K562 (cell line): ENCODE measurements around the gene BCR. TPM values are rescaled to one million over a fixed set of nuclear protein-coding genes. Genes with fewer than 3 reads are reported as not detected.
"Not testable (repeated sequence)": the region's sequence is repeated elsewhere in the genome, so short reads cannot be mapped to it uniquely, and the experiment has no call there.

Experiments used
- ATAC-seq: fragments of 200-7000 bp; cut with Tn5 transposase; 3 replicates; pipeline ENCODE4 v1.9.1; 2020; ENCODE audit warnings: moderate library complexity
- BruUV-seq: library from RNA; stranded (reverse); fragments of 400-500 nt; replicated peaks from 2 replicates; lab custom pipeline; 2021; lab: Mats Ljungman, UMichigan
- CTCF ChIA-PET: fragments of 300-600 bp; formaldehyde crosslinking; extraction: SDS; loops from one replicate; lab custom pipeline; 2021; ENCODE audit warnings: low intra/inter-chr PET ratio; lab: Yijun Ruan, JAX
- POLR2A ChIA-PET: fragments of 300-600, 350-650 bp; sonication (Branson Sonifier 250); formaldehyde crosslinking; extraction: SDS; loops from one replicate; lab custom pipeline; 2021; ENCODE audit warnings: antibody characterized with exemption, inconsistent platforms; lab: Yijun Ruan, JAX
- DNase-seq, 4 experiments: peaks; one replicate each; pipeline versions ENCODE4 v3.0.0 to v3.0.0-alpha.2; 2011 to 2018; ENCODE audit warnings: low spot score in 3 of 4, mixed read lengths in 3 of 4; ENCODE audit errors: extremely low read depth in 1 of 4
- FAIRE-seq: peaks from 2 replicates; lab custom pipeline; 2011; peaks lifted over from hg19 to GRCh38; lab: Jason Lieb, UNC
- H2AFZ ChIP-seq: 2 replicates; pipeline ENCODE4 v1.6.0; 2011; ENCODE audit warnings: low read depth, low read length, control low read depth, inconsistent platforms
- H3K27ac ChIP-seq: fragments of 200-600 bp; 3 replicates; pipeline ENCODE4 v1.8.0; 2011; ENCODE audit warnings: low read depth, mild to moderate bottlenecking, control low read depth, inconsistent platforms, low read length, moderate library complexity, mixed read lengths; ENCODE audit errors: extremely low read depth
- H3K27me3 ChIP-seq, 2 experiments: fragments of 300-600 bp in 1 of 2; 2 replicates in 1 of 2; 3 replicates in 1 of 2; pipeline versions ENCODE4 v1.6.0 to v1.8.0; 2011; ENCODE audit warnings: inconsistent platforms in 2 of 2, low read length in 2 of 2, mild to moderate bottlenecking in 1 of 2, mixed read lengths in 1 of 2, moderate library complexity in 1 of 2; ENCODE audit not compliant: control insufficient read depth in 2 of 2, insufficient read depth in 2 of 2
- H3K36me3 ChIP-seq: fragments of 300-600 bp; 3 replicates; pipeline ENCODE4 v1.8.0; 2011; ENCODE audit warnings: mild to moderate bottlenecking, low read length, inconsistent platforms; ENCODE audit not compliant: control insufficient read depth, insufficient read depth
- H3K4me1 ChIP-seq, 2 experiments: fragments of 200-600 bp in 1 of 2; replicated peaks in 1 of 2; 2 replicates in 1 of 2; 3 replicates in 1 of 2; pipeline versions ENCODE4 v1.5.1 to v1.8.0; 2011; ENCODE audit warnings: inconsistent platforms in 2 of 2, low read length in 2 of 2, mild to moderate bottlenecking in 1 of 2, mixed read lengths in 1 of 2, moderate library complexity in 1 of 2; ENCODE audit not compliant: control insufficient read depth in 2 of 2, insufficient read depth in 2 of 2
- H3K4me2 ChIP-seq: 2 replicates; pipeline ENCODE4 v1.6.1; 2011; ENCODE audit warnings: low read length, control low read depth, inconsistent platforms, mixed read lengths; ENCODE audit not compliant: insufficient read depth
- H3K4me3 ChIP-seq: fragments of 200-600 bp; sonication (generic), shearing (Covaris generic); 2 replicates; pipeline ENCODE4 v1.5.1; 2016; ENCODE audit warnings: control low read depth, inconsistent platforms
- H3K79me2 ChIP-seq: fragments of 200-600 bp; 3 replicates; pipeline ENCODE4 v1.8.0; 2011; ENCODE audit warnings: low read length, inconsistent platforms; ENCODE audit not compliant: control insufficient read depth, insufficient read depth
- H3K9ac ChIP-seq, 2 experiments: 2 replicates each; pipeline versions ENCODE4 v1.6.0 to v1.6.1; 2011; ENCODE audit warnings: low read depth in 2 of 2, low read length in 2 of 2, control low read depth in 1 of 2, inconsistent platforms in 1 of 2, mild to moderate bottlenecking in 1 of 2, mixed read lengths in 1 of 2; ENCODE audit not compliant: insufficient read depth in 1 of 2
- H3K9me1 ChIP-seq: one replicate; pipeline ENCODE4 v1.6.0; 2011; ENCODE audit warnings: inconsistent platforms, mild to moderate bottlenecking, low read length, moderate library complexity; ENCODE audit not compliant: control insufficient read depth, insufficient read depth
- H3K9me3 ChIP-seq: replicated peaks from 2 replicates; pipeline ENCODE4 v1.5.1; 2011; ENCODE audit warnings: low read depth, low read length, inconsistent platforms; ENCODE audit not compliant: control insufficient read depth, insufficient read depth
- H4K20me1 ChIP-seq: replicated peaks from 2 replicates; pipeline ENCODE4 v1.6.1; 2011; ENCODE audit warnings: low read length, inconsistent platforms, mixed read lengths; ENCODE audit not compliant: control insufficient read depth, insufficient read depth
- GATAD2B ChIP-seq: fragments of 450-650 bp; IDR thresholded peaks from 2 replicates; pipeline ENCODE4 v1.6.1; 2017; ENCODE audit warnings: mild to moderate bottlenecking, borderline replicate concordance
- HDAC8 ChIP-seq: fragments of 450-650 bp; IDR thresholded peaks from 2 replicates; pipeline ENCODE4 v1.6.1; 2016; ENCODE audit warnings: mild to moderate bottlenecking, missing genetic modification characterization, moderate library complexity, missing compliant biosample characterization
- NUFIP1 ChIP-seq: fragments of 450-650 bp; IDR thresholded peaks from 2 replicates; pipeline ENCODE4 v1.6.1; 2018; ENCODE audit not compliant: partially characterized antibody
- PHF8 ChIP-seq: fragments of 200-600 bp; sonication (generic); IDR thresholded peaks from 2 replicates; pipeline ENCODE4 v1.6.1; 2012; ENCODE audit warnings: mixed run types, mild to moderate bottlenecking, inconsistent platforms, low read length, moderate library complexity, borderline replicate concordance
- TBL1XR1 ChIP-seq, 2 experiments: IDR thresholded peaks; 2 replicates each; pipeline ENCODE4 v1.6.1; 2012; ENCODE audit warnings: improper control_type of control experiment in 2 of 2, low read length in 2 of 2, mild to moderate bottlenecking in 1 of 2
- ZNF780A ChIP-seq: fragments of 250-450 bp; sonication (Bioruptor Pico); IDR thresholded peaks from 2 replicates; pipeline ENCODE4 v1.5.0; 2021; ENCODE audit warnings: mild to moderate bottlenecking
- WGBS: fragments of 100-300 bp; shearing (Covaris generic); methylation state at CpG from one replicate; pipeline ENCODE4 v1.1.6; 2016; ENCODE audit warnings: low coverage, mixed read lengths; ENCODE audit not compliant: insufficient coverage; ENCODE audit errors: missing lambda C conversion rate; 5-methylcytosine and 5-hydroxymethylcytosine counted together
- in situ Hi-C: fragments of 300-500 bp; cut with MboI; formaldehyde crosslinking; loops from 4 replicates; pipeline ENCODE4 v1.15.0; 2018; ENCODE audit warnings: inconsistent platforms, mixed read lengths
- intact Hi-C: fragments of 100-400 bp; cut with micrococcal nuclease; formaldehyde crosslinking; loops from 2 replicates; pipeline ENCODE4 v1.14.2; 2022
- polyA plus RNA-seq, 8 experiments: library from polyadenylated mRNA; depleted of rRNA in 4 of 8; stranded (reverse) in 5 of 8; unstranded in 3 of 8; fragments of >200 nt; fragmentation: Nextera tagmentation in 2 of 8; fragmentation: Illumina TruSeq in 1 of 8; extraction: Ambion mirVana in 2 of 8; extraction: Trizol in 1 of 8; gene quantifications; 2 replicates each; pipeline versions ENCODE4 v1.2.1 to v1.2.3, GENCODE V29; 2011 to 2014; ENCODE audit warnings: inconsistent platforms in 1 of 8, missing spikeins in 1 of 8
- total RNA-seq, 7 experiments: library from RNA; depleted of rRNA in 6 of 7; stranded (reverse); fragments of >200 nt in 6 of 7; fragmentation: Illumina TruSeq in 2 of 7; extraction: Trizol in 2 of 7; gene quantifications; 2 replicates each; pipeline versions ENCODE4 v1.2.1 to v1.2.3, GENCODE V29; 2011 to 2021; ENCODE audit warnings: low replicate concordance in 1 of 7
- TF ChIP-seq, protein P1 (sequence below): sonication (generic); formaldehyde crosslinking; IDR thresholded peaks from 2 replicates; pipeline ENCODE4 v1.8.1; 2022; ENCODE audit warnings: missing genetic modification reagents
- TF ChIP-seq, protein P2 (sequence below): fragments of 450-650 bp; IDR thresholded peaks from 2 replicates; pipeline ENCODE4 v1.7.0; 2016; ENCODE audit warnings: borderline replicate concordance
- TF ChIP-seq, protein P3 (sequence below): fragments of 450-650 bp; IDR thresholded peaks from 2 replicates; pipeline ENCODE4 v1.6.1; 2014; ENCODE audit warnings: low read depth, mild to moderate bottlenecking, moderate library complexity, borderline replicate concordance

BCR gene
- total and polyA plus RNA-seq, 9 of the 15 experiments (the other 6 are each of a cell fraction or from before 2014, with no cell fraction given), result 0.41 to 150 (median 45.6) TPM

DNA sequence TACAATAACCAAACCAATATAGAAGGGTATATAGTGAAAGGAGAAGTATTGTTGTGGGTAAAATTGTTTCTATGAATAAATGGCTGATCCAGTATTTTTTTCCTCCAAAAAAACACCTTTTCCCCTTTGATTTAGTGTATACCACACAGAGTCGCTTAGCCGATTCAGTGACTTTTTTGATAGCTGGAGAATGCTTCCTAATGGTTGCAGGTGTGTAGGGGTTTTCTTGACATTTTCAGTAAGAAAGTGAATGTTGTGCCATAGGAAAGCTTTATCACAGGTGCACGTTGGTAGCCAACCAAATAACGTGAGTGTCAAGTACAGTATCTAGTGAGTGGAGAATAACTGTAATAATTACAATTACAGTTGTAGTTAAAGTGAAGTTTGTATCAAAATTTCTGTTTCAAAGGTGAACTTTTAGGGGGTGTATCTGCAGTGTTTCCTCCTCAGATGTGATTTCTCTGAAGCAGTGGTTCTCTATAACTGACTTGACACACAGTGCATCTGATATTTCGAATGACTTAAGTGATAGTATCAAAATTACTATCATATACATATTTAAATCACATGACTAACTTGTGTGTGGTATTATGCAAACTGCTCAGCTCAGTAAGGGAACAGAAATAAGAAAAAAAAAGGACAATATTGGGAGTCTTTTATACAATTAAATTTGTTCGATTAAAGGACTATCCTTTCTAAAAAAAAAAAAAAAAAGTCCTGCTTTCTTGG lies 143.8 kb downstream of the BCR start:
- H3K4me1 ChIP-seq, H3K4me3 ChIP-seq, POLR2A ChIA-PET, H3K27ac ChIP-seq, H3K36me3 ChIP-seq, H3K4me2 ChIP-seq, H4K20me1 ChIP-seq, DNase-seq, H3K27me3 ChIP-seq, H3K9me1 ChIP-seq, BruUV-seq, H3K9me3 ChIP-seq, FAIRE-seq, H2AFZ ChIP-seq, H3K9ac ChIP-seq, ATAC-seq, H3K79me2 ChIP-seq: not testable (repeated sequence)
- in situ Hi-C loops (loop anchor here (5.0 to 25.0 kb wide), 3 partner anchors 73 to 538 kb away; partner anchors contain the start of gene SLC2A11), intact Hi-C loops (loop anchor here (5.0 kb wide), 1 partner anchor 213 kb away; no protein-coding TSS in a partner anchor)
- CTCF ChIA-PET, result interaction anchor here (1.0 kb wide), 1 partner anchor 61 kb away, joined by 3 read pairs; no protein-coding TSS in a partner anchor
- WGBS, result 15% methylated on average over 4 of the region's 6 CpGs

DNA sequence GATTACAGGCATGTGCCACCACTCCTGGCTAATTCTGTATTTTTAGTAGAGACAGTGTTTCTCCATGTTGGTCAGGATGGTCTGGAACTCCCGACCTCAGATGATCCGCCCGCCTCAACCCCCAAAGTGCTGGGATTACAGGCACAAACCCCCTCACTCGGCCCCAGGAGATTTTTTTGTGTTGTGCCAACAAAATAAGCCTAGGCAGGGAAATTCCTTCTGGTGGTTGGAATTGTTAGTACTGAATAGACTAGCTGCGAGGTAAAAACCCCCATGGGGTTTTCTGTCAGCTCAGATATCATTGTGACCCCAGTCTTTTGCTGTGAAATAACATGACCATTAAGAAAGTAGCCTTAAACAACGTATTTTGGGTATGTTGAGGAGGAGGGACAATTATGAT lies 144.9 kb downstream of the BCR start:
- H4K20me1 ChIP-seq, result no peaks in the 10 kb centered on the region
- no peaks in the 10 kb centered on the region for H3K36me3 ChIP-seq
- DNase-seq (no peak), ATAC-seq (no peak), FAIRE-seq (no peak)
- no peak overlapping the region for H3K4me2 ChIP-seq
- H3K4me3 ChIP-seq, result no peak overlapping the region
- H3K27ac ChIP-seq, result no peak overlapping the region
- H3K9me3 ChIP-seq, result no peaks in the 10 kb centered on the region
- no peaks in the 10 kb centered on the region for H3K79me2 ChIP-seq
- no peak overlapping the region for H3K9ac ChIP-seq
- ChIA-PET CTCF (interaction anchor here (1.0 kb wide), 1 partner anchor 60 kb away, joined by 3 read pairs; no protein-coding TSS in a partner anchor), POLR2A (no interaction called here)
- peak overlapping the region; percentile 72 for H2AFZ ChIP-seq
- WGBS, result 8% methylated on average over 6 of the region's 6 CpGs
- in situ Hi-C loops, result loop anchor here (5.0 to 10.0 kb wide), 2 partner anchors 210 to 952 kb away; no protein-coding TSS in a partner anchor
- H3K9me1 ChIP-seq, result no peaks in the 10 kb centered on the region
- H3K4me1 ChIP-seq, result no peaks in the 10 kb centered on the region
- no peaks in the 10 kb centered on the region for H3K27me3 ChIP-seq
- intact Hi-C loops, result no loop called here
- BruUV-seq, result no TSS peak
- TF ChIP-seq NUFIP1 (no peak), TBL1XR1 (IDR thresholded peaks at IDR 0.05; ENCODE audit: low read length in 2 of 2) (no peak), HDAC8 (tag) (no peak), PHF8 (no peak), ZNF780A (no peak), GATAD2B (no peak)
- TF ChIP-seq, protein P1, sequence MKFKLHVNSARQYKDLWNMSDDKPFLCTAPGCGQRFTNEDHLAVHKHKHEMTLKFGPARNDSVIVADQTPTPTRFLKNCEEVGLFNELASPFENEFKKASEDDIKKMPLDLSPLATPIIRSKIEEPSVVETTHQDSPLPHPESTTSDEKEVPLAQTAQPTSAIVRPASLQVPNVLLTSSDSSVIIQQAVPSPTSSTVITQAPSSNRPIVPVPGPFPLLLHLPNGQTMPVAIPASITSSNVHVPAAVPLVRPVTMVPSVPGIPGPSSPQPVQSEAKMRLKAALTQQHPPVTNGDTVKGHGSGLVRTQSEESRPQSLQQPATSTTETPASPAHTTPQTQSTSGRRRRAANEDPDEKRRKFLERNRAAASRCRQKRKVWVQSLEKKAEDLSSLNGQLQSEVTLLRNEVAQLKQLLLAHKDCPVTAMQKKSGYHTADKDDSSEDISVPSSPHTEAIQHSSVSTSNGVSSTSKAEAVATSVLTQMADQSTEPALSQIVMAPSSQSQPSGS (CRISPR knock-in tag), result no peak
- TF ChIP-seq, protein P2, sequence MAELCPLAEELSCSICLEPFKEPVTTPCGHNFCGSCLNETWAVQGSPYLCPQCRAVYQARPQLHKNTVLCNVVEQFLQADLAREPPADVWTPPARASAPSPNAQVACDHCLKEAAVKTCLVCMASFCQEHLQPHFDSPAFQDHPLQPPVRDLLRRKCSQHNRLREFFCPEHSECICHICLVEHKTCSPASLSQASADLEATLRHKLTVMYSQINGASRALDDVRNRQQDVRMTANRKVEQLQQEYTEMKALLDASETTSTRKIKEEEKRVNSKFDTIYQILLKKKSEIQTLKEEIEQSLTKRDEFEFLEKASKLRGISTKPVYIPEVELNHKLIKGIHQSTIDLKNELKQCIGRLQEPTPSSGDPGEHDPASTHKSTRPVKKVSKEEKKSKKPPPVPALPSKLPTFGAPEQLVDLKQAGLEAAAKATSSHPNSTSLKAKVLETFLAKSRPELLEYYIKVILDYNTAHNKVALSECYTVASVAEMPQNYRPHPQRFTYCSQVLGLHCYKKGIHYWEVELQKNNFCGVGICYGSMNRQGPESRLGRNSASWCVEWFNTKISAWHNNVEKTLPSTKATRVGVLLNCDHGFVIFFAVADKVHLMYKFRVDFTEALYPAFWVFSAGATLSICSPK, result no peak
- TF ChIP-seq, protein P3, sequence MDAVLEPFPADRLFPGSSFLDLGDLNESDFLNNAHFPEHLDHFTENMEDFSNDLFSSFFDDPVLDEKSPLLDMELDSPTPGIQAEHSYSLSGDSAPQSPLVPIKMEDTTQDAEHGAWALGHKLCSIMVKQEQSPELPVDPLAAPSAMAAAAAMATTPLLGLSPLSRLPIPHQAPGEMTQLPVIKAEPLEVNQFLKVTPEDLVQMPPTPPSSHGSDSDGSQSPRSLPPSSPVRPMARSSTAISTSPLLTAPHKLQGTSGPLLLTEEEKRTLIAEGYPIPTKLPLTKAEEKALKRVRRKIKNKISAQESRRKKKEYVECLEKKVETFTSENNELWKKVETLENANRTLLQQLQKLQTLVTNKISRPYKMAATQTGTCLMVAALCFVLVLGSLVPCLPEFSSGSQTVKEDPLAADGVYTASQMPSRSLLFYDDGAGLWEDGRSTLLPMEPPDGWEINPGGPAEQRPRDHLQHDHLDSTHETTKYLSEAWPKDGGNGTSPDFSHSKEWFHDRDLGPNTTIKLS, result no peak
